Neutrophil (primary cell): ENCODE measurements around the gene RRM2.

ENCODE experiments used
- H3K27ac ChIP-seq: fragments of 200-600 bp; sonication (generic); 2 replicates; pipeline ENCODE4 v1.5.1; 2016; ENCODE audit warnings: mild to moderate bottlenecking, moderate library complexity
- H3K27me3 ChIP-seq: fragments of 200-600 bp; sonication (generic); 2 replicates; pipeline ENCODE4 v1.6.0; 2016; ENCODE audit warnings: mild to moderate bottlenecking
- H3K36me3 ChIP-seq: fragments of 200-600 bp; sonication (generic); 2 replicates; pipeline ENCODE4 v1.5.1; 2017
- H3K4me1 ChIP-seq, 2 experiments: fragments of 200-600 bp in 1 of 2; sonication (generic) in 1 of 2; 1 replicate in 1 of 2; 2 replicates in 1 of 2; pipeline versions ENCODE4 v1.5.1 to v1.6.1; 2013 to 2016; ENCODE audit warnings: low read depth in 1 of 2, low read length in 1 of 2, mild to moderate bottlenecking in 1 of 2, moderate library complexity in 1 of 2; ENCODE audit not compliant: control insufficient read depth in 1 of 2, insufficient read depth in 1 of 2
- H3K4me3 ChIP-seq, 2 experiments: fragments of 200-600 bp in 1 of 2; sonication (generic) in 1 of 2; 1 replicate in 1 of 2; 2 replicates in 1 of 2; pipeline ENCODE4 v1.5.1; 2013 to 2016; ENCODE audit warnings: low read depth in 1 of 2, low read length in 1 of 2, mild to moderate bottlenecking in 1 of 2, moderate library complexity in 1 of 2
- H3K9me3 ChIP-seq: fragments of 200-600 bp; sonication (generic); 2 replicates; pipeline ENCODE4 v1.5.1; 2016
- TF ChIP-seq, protein P1 (sequence below): fragments of 200-600 bp; sonication (generic); IDR thresholded peaks from 2 replicates; pipeline ENCODE4 v1.5.1; 2016; ENCODE audit warnings: antibody characterized with exemption

RRM2 gene

DNA sequence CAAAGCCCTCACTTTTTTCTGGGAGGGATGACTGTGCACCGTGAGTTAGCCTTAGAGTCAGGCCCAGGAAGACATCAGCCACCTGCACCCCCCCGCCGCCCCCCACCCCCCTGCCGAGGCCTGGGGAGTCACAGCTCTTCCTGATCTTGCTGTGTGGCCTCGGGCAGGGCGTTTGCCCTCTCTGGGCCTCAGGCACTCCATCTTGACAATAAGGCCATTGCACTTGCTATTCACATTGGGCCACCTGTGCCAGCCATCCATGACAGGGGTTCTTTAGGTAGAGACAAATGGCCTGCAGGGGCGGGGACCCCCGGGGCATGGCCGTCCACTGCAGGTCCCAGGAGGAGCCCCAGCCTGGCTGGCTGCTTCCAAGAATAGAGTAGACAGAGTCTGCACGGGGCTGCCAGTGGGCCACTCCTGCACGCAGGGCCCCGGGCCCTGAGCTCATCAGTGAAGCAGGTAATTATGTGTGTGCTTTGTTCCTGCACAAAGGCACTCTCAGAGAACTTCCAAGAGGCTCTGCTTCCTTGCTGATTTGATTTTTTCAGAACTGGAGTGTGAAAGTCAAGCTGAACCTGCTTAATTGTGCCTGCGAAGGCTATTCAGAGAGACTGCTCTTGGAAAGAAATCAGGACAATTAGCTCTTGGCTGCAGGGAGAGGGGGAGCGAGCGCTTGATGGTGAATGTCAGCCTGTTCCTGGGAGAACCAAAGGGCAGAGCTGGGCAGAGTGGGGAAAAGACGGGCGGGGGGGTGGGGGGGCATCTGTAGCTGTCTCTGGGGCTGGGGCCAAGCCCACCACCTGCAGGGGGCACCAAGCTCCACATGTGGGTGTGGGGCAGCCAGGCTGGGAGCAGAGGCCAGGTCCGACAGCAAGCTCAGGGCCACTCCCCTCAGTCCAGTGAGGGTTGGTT is 40.3 kb downstream of the RRM2 start:
- no peaks in the 10 kb centered on the region for H3K4me1 ChIP-seq

DNA sequence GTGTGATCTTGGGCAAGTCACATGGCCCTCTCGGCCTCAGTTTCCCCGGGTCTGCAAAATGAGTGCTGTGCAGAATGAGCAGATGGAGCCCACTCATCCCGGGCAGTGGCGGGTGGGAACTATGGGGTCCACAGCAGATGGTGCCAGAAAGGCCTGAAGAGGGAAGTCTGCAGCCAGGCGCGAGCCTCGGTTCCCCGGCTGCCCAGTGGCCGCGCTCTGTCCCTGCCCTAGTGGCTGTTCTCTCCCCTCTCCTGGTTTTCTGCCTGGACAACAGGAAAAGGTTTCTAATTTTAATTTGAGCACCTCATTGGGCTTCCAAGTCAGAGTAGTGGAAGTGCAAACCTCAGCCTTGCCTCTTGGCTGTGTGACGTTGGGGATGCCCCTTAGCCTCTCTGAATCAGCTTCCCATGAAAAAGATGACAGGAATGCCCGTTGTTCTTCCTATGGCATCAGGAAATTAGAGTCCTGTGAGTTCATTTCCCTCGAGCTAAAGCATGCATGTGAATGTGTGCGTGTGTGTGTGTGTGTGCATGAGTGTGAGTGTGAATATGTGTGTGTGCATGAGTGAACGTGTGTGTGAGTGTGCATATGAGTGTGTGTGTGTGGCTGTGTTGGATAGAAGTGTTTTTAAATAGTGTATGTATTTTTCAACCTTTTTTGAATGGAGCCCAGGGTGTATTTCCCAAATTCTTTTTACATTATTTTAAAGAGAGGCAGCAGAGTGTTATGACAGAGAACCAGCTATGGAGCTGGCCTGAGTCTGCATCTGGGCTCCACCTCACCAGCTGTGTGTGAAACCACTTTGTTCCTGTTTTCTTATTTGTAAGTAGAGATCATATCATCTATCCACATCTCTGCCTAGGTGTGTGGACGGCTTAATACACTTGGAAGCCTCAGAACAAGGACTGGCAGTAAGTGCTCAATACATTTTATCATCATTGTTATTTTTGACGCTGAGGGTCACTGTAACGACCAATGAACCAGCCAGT is 41.3 kb downstream of the RRM2 start:
- Histone ChIP-seq H3K27ac (no peak overlapping the region), H3K9me3 (no peaks in the 10 kb centered on the region), H3K27me3 (no peaks in the 10 kb centered on the region), H3K4me1 (no peaks in the 10 kb centered on the region), H3K4me3 (no peak overlapping the region), H3K36me3 (peaks cover 76% of the 10 kb centered on the region)
- TF ChIP-seq, protein P1, sequence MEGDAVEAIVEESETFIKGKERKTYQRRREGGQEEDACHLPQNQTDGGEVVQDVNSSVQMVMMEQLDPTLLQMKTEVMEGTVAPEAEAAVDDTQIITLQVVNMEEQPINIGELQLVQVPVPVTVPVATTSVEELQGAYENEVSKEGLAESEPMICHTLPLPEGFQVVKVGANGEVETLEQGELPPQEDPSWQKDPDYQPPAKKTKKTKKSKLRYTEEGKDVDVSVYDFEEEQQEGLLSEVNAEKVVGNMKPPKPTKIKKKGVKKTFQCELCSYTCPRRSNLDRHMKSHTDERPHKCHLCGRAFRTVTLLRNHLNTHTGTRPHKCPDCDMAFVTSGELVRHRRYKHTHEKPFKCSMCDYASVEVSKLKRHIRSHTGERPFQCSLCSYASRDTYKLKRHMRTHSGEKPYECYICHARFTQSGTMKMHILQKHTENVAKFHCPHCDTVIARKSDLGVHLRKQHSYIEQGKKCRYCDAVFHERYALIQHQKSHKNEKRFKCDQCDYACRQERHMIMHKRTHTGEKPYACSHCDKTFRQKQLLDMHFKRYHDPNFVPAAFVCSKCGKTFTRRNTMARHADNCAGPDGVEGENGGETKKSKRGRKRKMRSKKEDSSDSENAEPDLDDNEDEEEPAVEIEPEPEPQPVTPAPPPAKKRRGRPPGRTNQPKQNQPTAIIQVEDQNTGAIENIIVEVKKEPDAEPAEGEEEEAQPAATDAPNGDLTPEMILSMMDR = no peak

More for the DNA sequence above, 40.3 kb downstream of the RRM2 start:
- Histone ChIP-seq H3K9me3 (no peaks in the 10 kb centered on the region), H3K27me3 (no peaks in the 10 kb centered on the region), H3K4me3 (no peak overlapping the region), H3K36me3 (peaks cover 86% of the 10 kb centered on the region), H3K27ac (no peak overlapping the region)
- TF ChIP-seq, protein P1 = no peak

DNA sequence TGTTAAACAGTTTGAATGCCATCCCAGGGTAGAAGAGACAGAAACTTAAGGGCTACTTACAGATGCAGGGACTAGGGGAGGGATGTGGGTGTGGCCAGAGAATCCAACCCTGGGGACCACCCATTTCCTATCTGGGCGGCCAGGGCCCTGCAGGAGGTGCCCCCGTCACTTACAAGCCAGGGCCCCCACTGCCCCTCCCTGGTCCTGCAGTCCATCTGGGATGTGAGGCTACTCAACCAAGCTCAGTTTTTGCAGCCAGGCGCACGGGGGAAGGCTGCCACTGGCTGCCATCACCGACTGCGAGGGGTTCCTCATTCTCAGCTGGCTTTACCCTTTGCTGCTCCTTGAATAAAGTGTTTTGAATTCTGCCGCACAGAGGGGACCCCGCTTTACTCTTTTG is 42.1 kb downstream of the RRM2 start:
- H3K4me1 ChIP-seq = no peaks in the 10 kb centered on the region
- TF ChIP-seq, protein P1 = no peak

DNA sequence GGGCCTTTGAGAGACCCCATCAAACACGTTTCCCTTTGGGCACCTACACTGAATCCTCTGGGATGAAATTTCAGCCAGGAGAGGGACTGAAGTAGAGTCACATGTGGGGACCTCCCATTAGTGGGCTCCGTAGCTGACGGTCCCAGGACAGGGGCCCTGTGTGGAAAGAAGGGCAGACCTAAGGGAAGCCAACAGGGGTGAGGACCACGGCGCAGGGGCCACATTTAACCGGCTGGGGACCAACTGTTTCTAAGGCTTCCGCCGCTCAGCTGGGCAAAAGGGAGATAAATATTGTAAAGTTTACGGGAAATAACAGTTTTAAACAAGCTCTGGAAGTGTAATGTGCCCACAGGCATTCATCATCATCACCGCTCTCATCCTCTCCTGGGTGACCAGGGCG is 42.7 kb downstream of the RRM2 start:
- Histone ChIP-seq H3K27ac (no peak overlapping the region), H3K9me3 (no peaks in the 10 kb centered on the region), H3K4me3 (no peak overlapping the region), H3K36me3 (peaks cover 72% of the 10 kb centered on the region), H3K4me1 (no peaks in the 10 kb centered on the region), H3K27me3 (no peaks in the 10 kb centered on the region)
- TF ChIP-seq, protein P1 = no peak

More for the DNA sequence above, 42.1 kb downstream of the RRM2 start:
- Histone ChIP-seq H3K27ac (no peak overlapping the region), H3K36me3 (peaks cover 72% of the 10 kb centered on the region), H3K4me3 (no peak overlapping the region), H3K27me3 (no peaks in the 10 kb centered on the region), H3K9me3 (no peaks in the 10 kb centered on the region)

DNA sequence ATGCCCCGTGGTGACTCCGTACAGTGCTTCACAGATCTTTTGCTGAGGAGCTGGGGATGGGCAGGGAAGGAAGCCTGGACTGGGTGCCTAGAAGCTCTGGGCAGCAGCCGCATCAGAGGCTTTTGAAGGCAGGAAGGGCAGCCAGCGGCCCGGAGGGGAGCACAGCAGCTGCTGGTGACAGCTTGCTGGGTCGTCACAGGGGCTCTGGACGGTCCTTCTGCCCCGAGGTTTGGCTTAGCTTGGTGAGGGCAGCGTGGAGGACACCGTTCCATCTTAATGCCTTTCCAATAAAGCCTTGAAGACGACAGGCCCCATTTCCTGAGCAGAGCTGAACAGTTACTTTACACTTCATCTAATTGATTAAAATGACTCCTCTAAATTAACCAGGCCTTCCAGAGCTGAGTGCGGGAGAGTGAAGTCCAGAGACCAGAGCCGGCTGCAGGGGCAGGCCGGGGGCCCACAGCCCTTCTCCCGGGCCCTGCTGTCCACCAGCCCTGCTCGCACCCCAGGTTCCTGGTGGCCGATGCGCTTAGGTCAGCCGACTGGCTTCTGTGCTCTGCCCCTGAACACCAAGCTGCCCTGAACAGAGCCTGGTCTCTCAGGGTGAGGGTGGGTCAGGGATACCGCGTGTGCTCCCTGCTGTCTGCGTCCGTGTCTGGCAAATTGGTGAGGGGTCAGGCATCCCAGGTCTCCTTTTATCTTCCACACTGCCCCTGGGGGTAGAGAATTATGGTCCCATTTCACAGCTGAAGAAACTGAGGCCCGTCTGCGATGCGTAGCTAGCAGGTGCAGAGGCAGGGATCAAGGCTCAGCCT is 43.5 kb downstream of the RRM2 start:
- no peaks in the 10 kb centered on the region for H3K27me3 ChIP-seq
- TF ChIP-seq, protein P1 = no peak
- H3K36me3 ChIP-seq = peaks cover 72% of the 10 kb centered on the region
- H3K4me3 ChIP-seq = no peak overlapping the region
- H3K4me1 ChIP-seq = no peaks in the 10 kb centered on the region
- no peak overlapping the region for H3K27ac ChIP-seq
- no peaks in the 10 kb centered on the region for H3K9me3 ChIP-seq
